Measurements from ENCODE around the gene WDR86. TPM values are rescaled to one million over a fixed set of nuclear protein-coding genes. Genes with fewer than 3 reads are reported as not detected.

WDR86 gene
- total RNA-seq, 1 experiment from 2014 or later: 24.4 TPM

DNA sequence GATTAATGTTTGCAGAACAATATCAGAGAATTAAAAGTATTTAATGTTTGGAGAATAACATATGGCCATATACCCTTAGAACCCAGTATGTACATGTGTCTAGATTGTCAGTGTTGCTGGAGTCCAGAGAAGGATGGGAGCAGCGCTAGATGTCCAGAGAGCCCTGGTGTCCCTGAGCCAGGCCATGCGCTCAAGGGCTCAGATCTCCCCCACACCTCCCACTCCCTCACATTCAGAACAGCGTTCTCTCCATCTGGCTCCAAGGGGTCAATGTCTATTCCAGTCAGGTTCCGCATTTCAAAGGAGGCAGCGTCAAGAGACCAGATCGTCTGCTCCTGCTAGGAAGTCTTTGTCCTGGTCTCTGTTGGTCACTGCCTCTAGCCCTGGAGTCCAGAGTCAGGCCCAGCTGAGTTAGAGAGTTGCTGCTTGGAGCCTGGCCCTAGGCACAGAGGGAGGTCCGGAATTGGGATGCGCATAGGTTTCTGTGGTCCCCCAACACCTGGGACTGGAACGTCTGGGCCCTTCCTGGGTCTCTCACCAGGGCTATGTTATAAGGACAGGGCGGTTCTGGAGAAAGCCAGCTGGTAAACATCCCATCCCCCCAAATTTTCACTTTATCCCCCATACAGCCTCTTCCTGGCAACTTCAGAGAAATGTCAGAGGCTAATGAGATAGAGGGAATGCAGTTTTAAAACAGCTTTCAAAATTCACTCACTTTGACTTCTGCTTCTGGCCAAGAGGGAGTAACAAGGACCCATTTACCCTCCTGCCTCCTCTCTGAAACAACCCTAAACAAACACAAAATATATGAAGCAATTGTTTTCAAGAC, 6.5 kb upstream of the WDR86 start:
- Mint-ChIP-seq H3K27ac (no peak overlapping the region), H3K4me3 (no peak overlapping the region), H3K4me1 (peaks cover 30% of the 10 kb centered on the region), H3K27me3 (ENCODE audit: low read depth) (peaks cover 80% of the 10 kb centered on the region), H3K36me3 (peaks cover 3% of the 10 kb centered on the region; the same call in 1 of the 2 replicates), H3K9me3 (peaks cover 15% of the 10 kb centered on the region)
- TF ChIP-seq ZNF532 (CRISPR knock-in tag; IDR thresholded peaks at IDR 0.05; ENCODE audit: borderline replicate concordance) (no peak), NFYB (CRISPR knock-in tag; conservative IDR thresholded peaks at IDR 0.05; ENCODE audit: low read depth) (no peak), ZNF423 (CRISPR knock-in tag; IDR thresholded peaks at IDR 0.05) (0 out of 2 replicates have a peak, but pooled peaks have one; percentile 4), KAT7 (CRISPR knock-in tag; IDR thresholded peaks at IDR 0.05; ENCODE audit: borderline replicate concordance) (no peak)
- TF ChIP-seq, protein P1, sequence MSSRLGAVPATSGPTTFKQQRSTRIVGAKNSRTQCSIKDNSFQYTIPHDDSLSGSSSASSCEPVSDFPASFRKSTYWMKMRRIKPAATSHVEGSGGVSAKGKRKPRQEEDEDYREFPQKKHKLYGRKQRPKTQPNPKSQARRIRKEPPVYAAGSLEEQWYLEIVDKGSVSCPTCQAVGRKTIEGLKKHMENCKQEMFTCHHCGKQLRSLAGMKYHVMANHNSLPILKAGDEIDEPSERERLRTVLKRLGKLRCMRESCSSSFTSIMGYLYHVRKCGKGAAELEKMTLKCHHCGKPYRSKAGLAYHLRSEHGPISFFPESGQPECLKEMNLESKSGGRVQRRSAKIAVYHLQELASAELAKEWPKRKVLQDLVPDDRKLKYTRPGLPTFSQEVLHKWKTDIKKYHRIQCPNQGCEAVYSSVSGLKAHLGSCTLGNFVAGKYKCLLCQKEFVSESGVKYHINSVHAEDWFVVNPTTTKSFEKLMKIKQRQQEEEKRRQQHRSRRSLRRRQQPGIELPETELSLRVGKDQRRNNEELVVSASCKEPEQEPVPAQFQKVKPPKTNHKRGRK (CRISPR knock-in tag; IDR thresholded peaks at IDR 0.05; ENCODE audit: borderline replicate concordance): no peak
- DNase-seq (ENCODE audit: low spot score) (peak; percentile 60), ATAC-seq (peak; percentile 78)
- CTCF ChIA-PET: interaction anchor here (0.7 to 1.1 kb wide), 3 partner anchors 24 to 64 kb away, joined by 3 read pairs; partner anchors contain the start of gene CRYGN
- POLR2A ChIA-PET: no interaction called here

GRCh38 chr7:151415375-151416105, 5.7 kb upstream of the WDR86 start:
- H3K4me3 Mint-ChIP-seq: no peak overlapping the region
- H3K9me3 Mint-ChIP-seq: peaks cover 10% of the 10 kb centered on the region
- peak; percentile 83 for TF ChIP-seq GABPB1 (CRISPR knock-in tag; IDR thresholded peaks at IDR 0.05)
- no peak for TF ChIP-seq IRF1 (CRISPR knock-in tag; IDR thresholded peaks at IDR 0.05)
- CTCF ChIA-PET: interaction anchor here (1.1 kb wide), 1 partner anchor 25 kb away, joined by 3 read pairs; the partner anchor contains the start of gene CRYGN
- H3K36me3 Mint-ChIP-seq: peaks cover 3% of the 10 kb centered on the region; the same call in 1 of the 2 replicates
- no peak for ATAC-seq
- H3K27ac Mint-ChIP-seq: no peak overlapping the region
- H3K27me3 Mint-ChIP-seq (ENCODE audit: low read depth): peaks cover 86% of the 10 kb centered on the region
- peaks cover 38% of the 10 kb centered on the region for H3K4me1 Mint-ChIP-seq
- POLR2A ChIA-PET: no interaction called here
- no peak for DNase-seq (ENCODE audit: low spot score)

DNA sequence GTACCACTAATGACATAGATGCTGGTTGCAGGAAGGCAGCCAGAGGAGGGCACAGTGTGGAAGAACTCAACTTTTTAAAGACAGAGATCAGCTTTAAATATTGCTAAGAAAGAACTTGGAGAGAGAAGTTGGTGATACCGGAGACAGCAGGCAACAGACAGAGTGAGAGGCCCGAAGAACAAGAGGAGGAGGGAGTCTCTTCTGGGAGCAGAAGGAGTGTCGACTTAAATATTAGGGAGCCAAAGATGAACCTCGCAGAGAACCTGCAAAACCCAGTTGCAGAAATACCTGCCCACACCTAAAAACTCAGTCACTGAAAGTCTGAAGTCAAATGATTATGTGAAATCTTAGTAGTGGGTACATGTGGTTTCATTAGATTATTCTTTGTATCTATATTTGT, 3.4 kb upstream of the WDR86 start:
- CTCF ChIA-PET: no interaction called here
- POLR2A ChIA-PET: no interaction called here
- H3K27me3 Mint-ChIP-seq (ENCODE audit: low read depth): peaks cover 81% of the 10 kb centered on the region
- H3K36me3 Mint-ChIP-seq: no peaks in the 10 kb centered on the region
- no peak for ATAC-seq
- H3K9me3 Mint-ChIP-seq: no peaks in the 10 kb centered on the region
- H3K27ac Mint-ChIP-seq: no peak overlapping the region
- no peak overlapping the region for H3K4me3 Mint-ChIP-seq
- H3K4me1 Mint-ChIP-seq: peaks cover 44% of the 10 kb centered on the region
- DNase-seq (ENCODE audit: low spot score): no peak
- TF ChIP-seq, protein P2, sequence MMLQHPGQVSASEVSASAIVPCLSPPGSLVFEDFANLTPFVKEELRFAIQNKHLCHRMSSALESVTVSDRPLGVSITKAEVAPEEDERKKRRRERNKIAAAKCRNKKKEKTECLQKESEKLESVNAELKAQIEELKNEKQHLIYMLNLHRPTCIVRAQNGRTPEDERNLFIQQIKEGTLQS (CRISPR knock-in tag; conservative IDR thresholded peaks at IDR 0.05): no peak
- TF ChIP-seq, protein P3, sequence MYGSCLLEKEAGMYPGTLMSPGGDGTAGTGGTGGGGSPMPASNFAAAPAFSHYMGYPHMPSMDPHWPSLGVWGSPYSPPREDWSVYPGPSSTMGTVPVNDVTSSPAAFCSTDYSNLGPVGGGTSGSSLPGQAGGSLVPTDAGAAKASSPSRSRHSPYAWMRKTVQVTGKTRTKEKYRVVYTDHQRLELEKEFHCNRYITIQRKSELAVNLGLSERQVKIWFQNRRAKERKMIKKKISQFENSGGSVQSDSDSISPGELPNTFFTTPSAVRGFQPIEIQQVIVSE (CRISPR knock-in tag; IDR thresholded peaks at IDR 0.05; ENCODE audit: borderline replicate concordance): no peak
- TF ChIP-seq IRF1 (CRISPR knock-in tag; IDR thresholded peaks at IDR 0.05) (no peak), ZNF532 (CRISPR knock-in tag; IDR thresholded peaks at IDR 0.05; ENCODE audit: borderline replicate concordance) (no peak), STAT6 (CRISPR knock-in tag; conservative IDR thresholded peaks at IDR 0.05; ENCODE audit: low read depth) (no peak)
